Activated CD8-positive, alpha-beta memory T cell treated with anti-CD3 and anti-CD28 coated beads for 1 hour (primary cell): ENCODE measurements around the gene ZNF85.
"Not testable (repeated sequence)": the region's sequence is repeated elsewhere in the genome, so short reads cannot be mapped to it uniquely, and the experiment has no call there.

ENCODE experiments used
- DNase-seq, 2 donors: peaks; one replicate each; pipeline ENCODE4 v3.0.0-alpha.2; 2020; ENCODE audit warnings: low read depth in 1 of 2; ENCODE audit errors: extremely low read depth in 1 of 2

ZNF85 gene

GRCh38 chr19:20923077-20923871, at the start of gene ZNF85:
Gene ZNF85, plus strand, starts transcription at chr19:20923251. Its CDS starts 150 bp downstream, at chr19:20923401.
- peak; percentile 76 to 79 for DNase-seq

- no peak for DNase-seq
Observed at GRCh38 chr19:20879501-20879900, 43.5 kb upstream of the ZNF85 start.

- no peak for DNase-seq
Observed at GRCh38 chr19:20912973-20913372, 10.1 kb upstream of the ZNF85 start.

- no peak for DNase-seq
Observed at GRCh38 chr19:20925481-20925880, 2.4 kb downstream of the ZNF85 start.

GRCh38 chr19:20926796-20927195, 3.7 kb downstream of the ZNF85 start:
- DNase-seq, result no peak

GRCh38 chr19:20928371-20928770, 5.3 kb downstream of the ZNF85 start:
- DNase-seq, result no peak

GRCh38 chr19:20936322-20936947, 13.4 kb downstream of the ZNF85 start:
- not testable (repeated sequence) for DNase-seq

GRCh38 chr19:20952561-20953095, 29.6 kb downstream of the ZNF85 start:
- DNase-seq, result not testable (repeated sequence)

GRCh38 chr19:20964798-20965197, 41.7 kb downstream of the ZNF85 start:
- no peak for DNase-seq

- no peak for DNase-seq
Observed at GRCh38 chr19:20968092-20968491, 45.0 kb downstream of the ZNF85 start.

- no peak for DNase-seq
Observed at GRCh38 chr19:20969498-20969897, 46.4 kb downstream of the ZNF85 start.

GRCh38 chr19:20969898-20970297, 46.8 kb downstream of the ZNF85 start:
- DNase-seq, result no peak

GRCh38 chr19:20992788-20993187, 69.7 kb downstream of the ZNF85 start:
- DNase-seq, result not testable (repeated sequence)

- peak; percentile 59 to 62 for DNase-seq
Observed at GRCh38 chr19:20999731-21000352, 76.8 kb downstream of the ZNF85 start.
